NK-92 (cell line): ENCODE data around the gene STIM1.
"Not testable (repeated sequence)": the region's sequence is repeated elsewhere in the genome, so short reads cannot be mapped to it uniquely, and the experiment has no call there.

Experiments
- DNase-seq: peaks from one replicate; lab custom pipeline; 2025; ENCODE audit not compliant: unreplicated experiment; lab: John Stamatoyannopoulos, UW

Gene STIM1

GRCh38 chr11:3879967-3880542 is 24.6 kb downstream of the STIM1 start:
- no peak for DNase-seq

DNA sequence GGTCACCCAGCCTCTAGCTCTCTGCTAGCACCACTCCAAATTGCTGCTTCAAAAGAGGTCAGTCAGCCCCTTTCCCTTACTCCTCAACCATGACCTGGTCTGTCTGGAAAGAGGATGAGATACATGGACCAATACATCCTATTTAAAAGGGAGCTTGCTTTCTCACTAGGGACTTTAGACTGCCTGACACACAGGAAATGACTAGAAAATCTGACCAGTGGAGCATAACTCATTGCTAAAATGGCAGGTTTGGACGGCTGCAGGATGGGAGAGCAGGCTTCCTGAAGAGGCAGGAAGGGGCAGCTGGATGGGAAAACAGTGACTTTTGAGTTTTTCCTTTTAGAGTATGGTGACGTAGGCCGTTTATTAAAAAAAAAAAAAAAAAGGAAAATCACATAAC is 25.3 kb downstream of the STIM1 start:
- DNase-seq = no peak

GRCh38 chr11:3882655-3883054 is 27.2 kb downstream of the STIM1 start:
- DNase-seq = no peak

GRCh38 chr11:3885855-3886254 is 30.4 kb downstream of the STIM1 start:
- DNase-seq = no peak

DNA sequence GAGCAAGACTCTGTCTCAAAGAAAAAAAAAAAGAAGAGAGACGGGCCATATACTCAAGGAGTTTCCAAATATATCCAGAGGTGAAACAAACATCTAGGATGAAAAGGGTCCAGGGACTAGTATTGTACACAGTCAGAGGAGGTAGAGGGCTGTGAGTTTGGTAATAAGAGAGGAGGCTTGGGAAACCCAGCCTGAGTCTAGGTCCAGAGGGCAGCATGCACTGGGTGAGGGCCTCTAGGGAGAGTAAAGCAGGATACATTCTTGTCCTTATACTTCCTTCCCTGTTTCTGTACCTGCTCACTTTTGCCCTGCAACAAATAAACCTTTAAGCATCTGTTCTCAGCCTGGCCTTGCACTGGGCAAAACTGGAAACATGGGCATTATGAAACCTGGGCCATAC is 31.5 kb downstream of the STIM1 start:
- no peak for DNase-seq

DNA sequence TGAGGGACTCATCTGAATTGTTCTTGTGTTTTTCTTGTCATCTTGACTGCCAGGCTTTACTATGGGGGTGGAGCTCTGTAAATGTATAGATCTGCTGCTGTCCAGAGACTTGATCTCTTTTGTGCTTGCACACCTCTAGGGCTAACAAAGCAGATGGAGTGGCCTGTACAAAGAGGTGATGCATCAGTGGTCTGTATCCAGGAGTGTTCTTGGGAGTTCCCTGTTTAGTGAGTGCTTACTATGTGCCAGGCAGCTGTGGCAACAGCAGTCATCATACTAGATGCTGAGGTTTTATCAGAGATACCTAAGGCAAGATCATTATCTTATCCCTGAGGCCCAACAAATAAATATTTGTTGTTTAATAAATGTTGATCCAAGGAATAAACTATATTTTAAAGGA is 33.4 kb downstream of the STIM1 start:
- DNase-seq = no peak

- DNase-seq = no peak
These were observed 34.5 kb downstream of the STIM1 start for GRCh38 chr11:3890014-3890413.

DNA sequence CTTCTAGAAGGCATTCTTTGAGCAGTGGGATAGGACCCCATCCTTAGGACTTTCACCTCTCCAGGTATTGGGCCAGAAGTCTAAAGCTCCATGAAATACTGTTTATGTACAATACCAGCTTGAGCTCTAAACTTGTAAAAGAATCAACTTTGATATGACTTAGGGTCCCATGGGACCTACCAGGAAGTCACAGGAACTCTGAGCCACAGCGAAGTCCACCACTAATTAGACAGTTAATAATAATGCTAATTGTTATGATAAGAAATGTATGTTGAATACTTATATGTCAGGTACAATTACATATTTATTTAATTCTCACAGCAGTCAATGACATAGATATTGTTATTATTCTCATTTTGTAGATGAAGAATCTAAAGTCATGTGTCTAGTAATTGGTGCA is 35.3 kb downstream of the STIM1 start:
- no peak for DNase-seq

GRCh38 chr11:3891751-3892150 is 36.3 kb downstream of the STIM1 start:
- no peak for DNase-seq

- no peak for DNase-seq
These were observed 36.7 kb downstream of the STIM1 start for GRCh38 chr11:3892156-3892555.

GRCh38 chr11:3893311-3893710 is 37.8 kb downstream of the STIM1 start:
- DNase-seq = no peak

DNA sequence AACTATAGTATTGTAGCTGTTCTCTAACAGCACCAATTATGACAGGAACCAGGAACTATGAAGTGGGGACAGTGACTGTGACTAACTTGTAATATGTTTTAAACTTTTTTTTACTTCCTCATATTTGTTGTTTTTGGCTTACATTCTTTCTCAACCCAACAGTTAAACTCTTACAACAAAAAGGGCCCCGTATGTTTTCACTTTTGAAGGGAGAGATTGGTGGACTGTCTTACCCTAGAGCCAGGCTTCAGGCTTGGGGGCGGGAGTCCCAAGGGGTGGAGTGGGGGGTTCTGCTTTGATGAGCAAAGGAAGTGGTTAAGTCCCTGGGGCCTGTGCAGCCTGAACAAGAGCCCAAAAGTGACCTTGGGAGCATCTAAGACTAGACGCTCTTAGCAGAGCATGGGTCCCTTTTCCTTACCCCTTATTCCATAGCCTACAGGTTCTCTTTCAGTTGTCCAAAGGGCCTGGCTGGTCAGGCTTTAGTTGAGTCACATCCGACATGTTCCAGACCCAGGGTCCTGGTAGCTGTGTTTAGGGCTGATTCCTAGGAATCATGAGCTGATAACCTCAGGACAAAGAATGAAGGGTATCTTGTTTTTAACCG is 38.8 kb downstream of the STIM1 start:
- no peak for DNase-seq

DNA sequence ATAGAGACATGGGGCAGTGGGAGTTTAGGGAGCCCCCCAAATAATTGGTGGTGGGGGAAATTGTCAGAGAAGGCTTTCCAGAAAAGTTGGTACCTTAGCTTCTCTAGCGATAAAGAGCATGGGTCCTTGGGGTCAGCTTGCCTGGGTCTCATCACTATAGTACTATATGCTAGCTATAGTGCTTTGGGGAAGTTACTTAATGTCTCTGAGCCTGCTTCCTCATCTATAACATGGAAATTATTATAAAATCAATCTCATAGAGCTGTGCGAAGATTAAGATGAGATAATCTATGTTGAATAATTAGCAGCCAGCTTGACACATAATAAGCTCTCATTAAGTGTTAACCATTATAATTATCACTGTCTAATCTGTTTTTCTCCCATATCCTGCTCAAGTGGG is 41.2 kb downstream of the STIM1 start:
- no peak for DNase-seq

GRCh38 chr11:3900230-3900629 is 44.8 kb downstream of the STIM1 start:
- not testable (repeated sequence) for DNase-seq

DNA sequence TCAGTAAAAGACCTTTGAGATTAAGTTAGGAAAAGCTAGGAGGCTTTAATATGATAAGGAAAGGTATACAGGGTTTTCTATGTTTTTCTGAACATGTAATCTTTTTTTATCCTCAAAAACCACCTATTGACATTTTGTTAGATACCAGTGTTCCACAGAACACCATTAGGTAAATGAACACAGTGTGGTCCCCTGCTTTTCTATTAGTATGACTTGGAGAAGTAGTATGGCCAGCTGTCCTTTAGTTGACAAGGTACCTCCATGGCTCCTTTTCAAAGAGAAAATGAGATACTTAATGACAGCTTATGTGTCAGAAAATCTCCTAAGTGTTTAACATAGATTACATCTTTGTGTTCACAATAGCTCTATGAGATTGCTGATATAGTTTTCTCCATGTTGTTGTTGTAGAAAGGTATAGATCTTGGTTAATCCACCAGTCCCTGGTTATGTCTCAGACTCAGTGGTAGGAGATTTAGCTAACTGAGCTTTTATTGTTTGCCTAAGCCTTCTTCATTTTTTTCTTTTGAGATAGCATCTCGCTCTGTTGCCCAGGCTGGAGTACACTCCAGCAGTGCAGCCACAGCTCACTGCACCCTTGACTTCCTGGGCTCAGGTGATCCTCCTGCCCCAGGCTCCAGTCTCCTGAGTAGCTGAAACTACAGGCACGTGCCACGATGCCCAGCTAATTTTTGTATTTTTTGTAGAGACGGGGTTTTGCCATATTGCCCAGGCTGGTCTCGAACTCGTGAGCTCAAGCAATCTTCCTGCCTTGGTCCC is 46.0 kb downstream of the STIM1 start:
- no peak for DNase-seq

- DNase-seq = no peak
These were observed 47.0 kb downstream of the STIM1 start for GRCh38 chr11:3902441-3902840.

DNA sequence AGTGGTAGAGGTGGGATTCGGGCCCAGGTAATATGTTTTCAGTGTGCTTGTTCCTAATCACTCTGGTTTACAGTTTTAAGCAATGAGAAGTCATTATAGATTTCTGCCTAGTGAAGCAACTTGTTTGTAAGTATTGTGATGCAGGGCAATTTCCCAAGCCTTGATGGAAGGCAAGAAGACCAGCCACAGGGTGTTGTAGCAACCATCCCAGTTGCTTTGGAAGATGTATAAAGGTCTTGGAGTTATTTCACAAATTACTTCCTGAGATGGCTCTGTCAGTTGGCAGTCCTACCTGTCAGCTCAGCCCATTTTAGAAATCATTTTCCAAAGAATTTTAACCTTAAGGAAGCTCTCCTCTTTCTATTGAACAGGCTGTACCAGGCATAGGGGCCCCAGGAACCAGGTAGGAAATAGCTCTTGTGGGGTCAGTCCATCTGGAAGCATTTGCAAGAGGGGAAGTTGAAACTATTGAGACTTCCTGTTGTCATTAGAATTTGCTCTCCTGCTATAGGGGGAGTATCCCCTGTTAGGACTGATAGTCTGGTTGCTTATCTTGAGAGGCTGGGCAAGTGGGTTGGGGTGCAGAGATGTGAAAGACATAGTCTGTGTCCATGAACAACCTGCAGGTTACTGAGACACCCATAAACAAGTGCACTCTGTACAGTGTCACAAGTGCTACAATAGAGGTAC is 47.9 kb downstream of the STIM1 start:
- DNase-seq = no peak

GRCh38 chr11:3904228-3904627 is 48.8 kb downstream of the STIM1 start:
- no peak for DNase-seq

DNA sequence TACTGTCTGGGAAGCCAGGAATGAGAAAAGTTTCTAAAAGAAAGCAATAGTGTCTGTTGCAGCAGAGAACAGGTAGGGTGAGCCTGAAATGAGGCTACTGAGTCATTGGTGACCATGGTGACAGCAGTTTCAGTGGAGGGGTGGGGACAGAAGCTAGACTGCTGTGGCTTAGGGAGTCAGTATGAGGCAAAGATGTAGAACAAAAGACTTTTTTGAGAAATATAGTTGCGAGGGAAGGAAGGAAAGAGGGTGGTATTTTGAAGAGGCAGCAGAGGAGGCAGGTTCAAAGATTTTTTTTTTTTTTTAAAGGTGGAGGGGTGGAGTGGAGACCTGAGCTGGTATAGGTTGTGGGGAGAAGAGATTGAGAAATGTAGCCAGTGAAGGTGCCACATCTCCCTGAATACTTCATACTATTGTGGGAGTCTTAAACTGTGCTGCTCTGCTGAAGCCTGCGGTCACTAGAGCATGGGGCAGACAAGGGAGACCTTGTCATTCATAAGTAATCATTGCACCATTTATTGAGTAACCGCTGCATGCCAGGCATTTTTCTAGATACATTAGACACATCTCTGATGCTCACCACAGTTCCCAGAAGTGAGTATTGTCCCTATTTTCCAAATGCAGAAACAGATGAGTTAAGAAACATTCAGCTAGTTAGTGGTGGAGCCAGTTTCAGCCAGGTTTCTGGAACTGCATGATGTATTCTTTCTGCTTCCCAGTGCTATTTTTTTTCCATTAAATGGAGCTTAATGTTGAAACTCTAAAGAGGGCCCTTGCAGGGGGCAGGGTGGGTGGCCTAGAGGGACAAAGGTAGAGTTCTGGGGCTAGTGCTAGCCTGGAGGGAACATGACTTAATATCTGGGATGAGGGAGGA is 49.9 kb downstream of the STIM1 start:
- DNase-seq = no peak

- no peak for DNase-seq
These were observed 50.7 kb downstream of the STIM1 start for GRCh38 chr11:3906166-3906565.

- DNase-seq = no peak
These were observed 52.1 kb downstream of the STIM1 start for GRCh38 chr11:3907590-3907989.
